GM18526 (cell line): ENCODE data around the gene NRBF2.

Experiments
- POLR2A ChIP-seq: IDR thresholded peaks from 3 replicates; pipeline ENCODE4 v1.6.1; 2011; ENCODE audit not compliant: insufficient read length; ENCODE audit errors: extremely low read depth

The NRBF2 gene

GRCh38 chr10:63115732-63116383, 17.3 kb upstream of the NRBF2 start:
- TF ChIP-seq POLR2A, result no peak

- TF ChIP-seq POLR2A, result no peak
Observed at GRCh38 chr10:63116452-63117072, 16.6 kb upstream of the NRBF2 start.

- no peak for TF ChIP-seq POLR2A
Observed at GRCh38 chr10:63119041-63119440, 14.1 kb upstream of the NRBF2 start.

- no peak for TF ChIP-seq POLR2A
Observed at GRCh38 chr10:63120554-63120953, 12.6 kb upstream of the NRBF2 start.

GRCh38 chr10:63123727-63124362, 9.3 kb upstream of the NRBF2 start:
- TF ChIP-seq POLR2A, result no peak

- no peak for TF ChIP-seq POLR2A
Observed at GRCh38 chr10:63125459-63125858, 7.7 kb upstream of the NRBF2 start.

GRCh38 chr10:63128443-63128842, 4.7 kb upstream of the NRBF2 start:
- TF ChIP-seq POLR2A, result no peak

GRCh38 chr10:63129888-63130287, 3.2 kb upstream of the NRBF2 start:
- TF ChIP-seq POLR2A, result no peak

- TF ChIP-seq POLR2A, result no peak
Observed at GRCh38 chr10:63132651-63133055, 475 bp upstream of the NRBF2 start.

GRCh38 chr10:63133821-63134557, 861 bp downstream of the NRBF2 start:
- TF ChIP-seq POLR2A, result no peak

- no peak for TF ChIP-seq POLR2A
Observed at GRCh38 chr10:63137306-63137705, 4.2 kb downstream of the NRBF2 start.

- no peak for TF ChIP-seq POLR2A
Observed at GRCh38 chr10:63140077-63140476, 6.9 kb downstream of the NRBF2 start.

- TF ChIP-seq POLR2A, result no peak
Observed at GRCh38 chr10:63142136-63142535, 9.0 kb downstream of the NRBF2 start.

GRCh38 chr10:63143987-63144386, 10.9 kb downstream of the NRBF2 start:
- TF ChIP-seq POLR2A, result no peak

GRCh38 chr10:63145782-63146181, 12.7 kb downstream of the NRBF2 start:
- TF ChIP-seq POLR2A, result no peak

GRCh38 chr10:63146503-63146902, 13.4 kb downstream of the NRBF2 start:
- no peak for TF ChIP-seq POLR2A
